ENCODE measurements around the gene INPP5E. TPM values are rescaled to one million over a fixed set of nuclear protein-coding genes. Genes with fewer than 3 reads are reported as not detected.

The INPP5E gene
- total and polyA plus RNA-seq, 2 experiments from 2014 or later: 5.8 to 13.4 TPM

DNA sequence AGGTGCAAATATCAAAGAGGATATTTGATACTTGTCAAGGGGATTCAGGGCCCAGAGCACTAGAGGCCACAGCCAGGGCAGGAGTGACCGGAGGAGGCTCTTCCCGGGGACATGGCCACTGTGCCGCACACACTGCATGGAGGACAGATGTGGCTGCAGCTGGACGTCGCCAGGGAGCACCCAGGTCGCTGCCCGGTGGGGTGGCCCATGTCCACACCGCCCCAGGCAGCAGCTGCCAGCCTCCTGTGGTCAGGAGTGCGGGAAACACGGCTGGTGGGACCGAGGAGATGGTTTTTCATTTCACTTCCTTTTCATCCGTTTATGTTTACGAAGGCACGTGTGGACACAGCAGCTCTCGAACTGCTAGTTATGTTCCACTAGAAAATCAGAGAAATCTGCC, 28.1 kb upstream of the INPP5E start:
- no peaks in the 10 kb centered on the region for H3K27me3 ChIP-seq (ENCODE audit: insufficient read depth)
- H3K79me2 ChIP-seq (replicated peaks; ENCODE audit: insufficient read depth): peaks cover 65% of the 10 kb centered on the region
- H3K27ac Mint-ChIP-seq: no peak overlapping the region
- peaks cover 74% of the 10 kb centered on the region for H3K36me3 Mint-ChIP-seq (ENCODE audit: low read depth)
- H3K27me3 Mint-ChIP-seq (ENCODE audit: insufficient read depth, low read depth, poor library complexity): peaks cover 10% of the 10 kb centered on the region
- H3K9me3 Mint-ChIP-seq: no peaks in the 10 kb centered on the region
- H3K4me2 ChIP-seq: no peak overlapping the region
- H2AFZ ChIP-seq: no peak overlapping the region
- H3K4me3 ChIP-seq: no peak overlapping the region
- TF ChIP-seq EZH2 (IDR thresholded peaks at IDR 0.05; ENCODE audit: low read depth, unreplicated experiment) (no peak), NANOG (IDR thresholded peaks at IDR 0.05; ENCODE audit: borderline replicate concordance) (no peak), ETS1 (IDR thresholded peaks at IDR 0.05) (no peak), CREB1 (CRISPR knock-in tag; IDR thresholded peaks at IDR 0.05; ENCODE audit: low read depth) (no peak), EZH2phosphoT487 (IDR thresholded peaks at IDR 0.05; ENCODE audit: unreplicated experiment) (no peak)
- TF ChIP-seq, protein P1, sequence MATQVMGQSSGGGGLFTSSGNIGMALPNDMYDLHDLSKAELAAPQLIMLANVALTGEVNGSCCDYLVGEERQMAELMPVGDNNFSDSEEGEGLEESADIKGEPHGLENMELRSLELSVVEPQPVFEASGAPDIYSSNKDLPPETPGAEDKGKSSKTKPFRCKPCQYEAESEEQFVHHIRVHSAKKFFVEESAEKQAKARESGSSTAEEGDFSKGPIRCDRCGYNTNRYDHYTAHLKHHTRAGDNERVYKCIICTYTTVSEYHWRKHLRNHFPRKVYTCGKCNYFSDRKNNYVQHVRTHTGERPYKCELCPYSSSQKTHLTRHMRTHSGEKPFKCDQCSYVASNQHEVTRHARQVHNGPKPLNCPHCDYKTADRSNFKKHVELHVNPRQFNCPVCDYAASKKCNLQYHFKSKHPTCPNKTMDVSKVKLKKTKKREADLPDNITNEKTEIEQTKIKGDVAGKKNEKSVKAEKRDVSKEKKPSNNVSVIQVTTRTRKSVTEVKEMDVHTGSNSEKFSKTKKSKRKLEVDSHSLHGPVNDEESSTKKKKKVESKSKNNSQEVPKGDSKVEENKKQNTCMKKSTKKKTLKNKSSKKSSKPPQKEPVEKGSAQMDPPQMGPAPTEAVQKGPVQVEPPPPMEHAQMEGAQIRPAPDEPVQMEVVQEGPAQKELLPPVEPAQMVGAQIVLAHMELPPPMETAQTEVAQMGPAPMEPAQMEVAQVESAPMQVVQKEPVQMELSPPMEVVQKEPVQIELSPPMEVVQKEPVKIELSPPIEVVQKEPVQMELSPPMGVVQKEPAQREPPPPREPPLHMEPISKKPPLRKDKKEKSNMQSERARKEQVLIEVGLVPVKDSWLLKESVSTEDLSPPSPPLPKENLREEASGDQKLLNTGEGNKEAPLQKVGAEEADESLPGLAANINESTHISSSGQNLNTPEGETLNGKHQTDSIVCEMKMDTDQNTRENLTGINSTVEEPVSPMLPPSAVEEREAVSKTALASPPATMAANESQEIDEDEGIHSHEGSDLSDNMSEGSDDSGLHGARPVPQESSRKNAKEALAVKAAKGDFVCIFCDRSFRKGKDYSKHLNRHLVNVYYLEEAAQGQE (IDR thresholded peaks at IDR 0.05; ENCODE audit: unreplicated experiment): no peak
- H3F3A ChIP-seq (replicated peaks; ENCODE audit: low read depth): peaks cover 14% of the 10 kb centered on the region; the same call in 1 of the 2 replicates
- H3K9me2 ChIP-seq (ENCODE audit: insufficient read depth): no peaks in the 10 kb centered on the region
- no peaks in the 10 kb centered on the region for H3K4me1 ChIP-seq (ENCODE audit: insufficient read depth)
- H3K4me3 Mint-ChIP-seq: no peak overlapping the region
- DNase-seq (ENCODE audit: low spot score) (no peak), ATAC-seq (no peak)
- no peaks in the 10 kb centered on the region for H3K4me1 Mint-ChIP-seq
- no peak overlapping the region for H3K27ac ChIP-seq (ENCODE audit: low read depth)
- H4K20me1 ChIP-seq (replicated peaks; ENCODE audit: insufficient read depth): peaks cover 39% of the 10 kb centered on the region
- H3K36me3 ChIP-seq (ENCODE audit: insufficient read depth): peaks cover 50% of the 10 kb centered on the region

DNA sequence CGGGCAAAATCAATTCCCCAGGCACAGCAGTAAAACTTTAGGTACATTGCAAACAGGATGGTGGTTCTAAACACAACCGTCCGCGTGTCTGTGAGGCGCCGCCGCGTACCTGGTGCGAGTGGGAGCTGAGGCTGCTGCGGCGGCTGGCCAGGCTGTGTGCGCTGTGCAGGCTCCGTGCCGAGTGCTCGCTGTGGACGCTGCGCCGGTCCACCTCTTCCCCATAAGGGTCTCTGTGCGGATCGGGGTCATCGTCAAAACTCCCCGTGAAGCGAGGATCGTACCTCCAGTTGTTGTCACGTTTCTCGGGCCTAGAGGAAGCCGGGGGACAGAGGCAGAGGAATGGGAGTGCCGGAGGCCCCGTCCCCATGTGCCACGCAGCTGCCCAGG, 26.5 kb upstream of the INPP5E start:
- H3K36me3 Mint-ChIP-seq (ENCODE audit: low read depth): peaks cover 80% of the 10 kb centered on the region
- no peak overlapping the region for H3K4me2 ChIP-seq
- H3K27ac Mint-ChIP-seq: no peak overlapping the region
- DNase-seq (ENCODE audit: low spot score): no peak
- H3K4me3 Mint-ChIP-seq: no peak overlapping the region
- peaks cover 39% of the 10 kb centered on the region for H4K20me1 ChIP-seq (replicated peaks; ENCODE audit: insufficient read depth)
- H3K4me1 ChIP-seq (ENCODE audit: insufficient read depth): no peaks in the 10 kb centered on the region
- no peaks in the 10 kb centered on the region for H3K4me1 Mint-ChIP-seq
- H3K27me3 Mint-ChIP-seq (ENCODE audit: insufficient read depth, low read depth, poor library complexity): peaks cover 14% of the 10 kb centered on the region
- peaks cover 55% of the 10 kb centered on the region for H3K36me3 ChIP-seq (ENCODE audit: insufficient read depth)
- no peaks in the 10 kb centered on the region for H3K9me2 ChIP-seq (ENCODE audit: insufficient read depth)
- no peak overlapping the region for H3K27ac ChIP-seq (ENCODE audit: low read depth)
- H3K9me3 Mint-ChIP-seq: no peaks in the 10 kb centered on the region
- ATAC-seq: no peak
- H3F3A ChIP-seq (replicated peaks; ENCODE audit: low read depth): peaks cover 10% of the 10 kb centered on the region; the same call in 1 of the 2 replicates
- TF ChIP-seq STAT1 (IDR thresholded peaks at IDR 0.05; ENCODE audit: unreplicated experiment) (no peak), CREB1 (CRISPR knock-in tag; IDR thresholded peaks at IDR 0.05; ENCODE audit: low read depth) (no peak), ZNF331 (CRISPR knock-in tag; IDR thresholded peaks at IDR 0.05; ENCODE audit: low read depth) (no peak), POLR2AphosphoS5 (IDR thresholded peaks at IDR 0.05; ENCODE audit: low read depth) (no peak), JUNB (IDR thresholded peaks at IDR 0.05; ENCODE audit: unreplicated experiment) (no peak), ZNF114 (CRISPR knock-in tag; IDR thresholded peaks at IDR 0.05) (no peak)
- TF ChIP-seq, protein P1 (IDR thresholded peaks at IDR 0.05; ENCODE audit: unreplicated experiment): no peak
- H3K27me3 ChIP-seq (ENCODE audit: insufficient read depth): no peaks in the 10 kb centered on the region
- no peak overlapping the region for H2AFZ ChIP-seq
- H3K4me3 ChIP-seq: no peak overlapping the region
- H3K79me2 ChIP-seq (replicated peaks; ENCODE audit: insufficient read depth): peaks cover 49% of the 10 kb centered on the region
